AG08395 (cell line): Measurements from ENCODE around the gene PLA2G2F.

Experiments used
- DNase-seq: peaks from one replicate; pipeline ENCODE4 v3.0.0; 2012; ENCODE audit warnings: mixed read lengths, low spot score

The PLA2G2F gene

DNA sequence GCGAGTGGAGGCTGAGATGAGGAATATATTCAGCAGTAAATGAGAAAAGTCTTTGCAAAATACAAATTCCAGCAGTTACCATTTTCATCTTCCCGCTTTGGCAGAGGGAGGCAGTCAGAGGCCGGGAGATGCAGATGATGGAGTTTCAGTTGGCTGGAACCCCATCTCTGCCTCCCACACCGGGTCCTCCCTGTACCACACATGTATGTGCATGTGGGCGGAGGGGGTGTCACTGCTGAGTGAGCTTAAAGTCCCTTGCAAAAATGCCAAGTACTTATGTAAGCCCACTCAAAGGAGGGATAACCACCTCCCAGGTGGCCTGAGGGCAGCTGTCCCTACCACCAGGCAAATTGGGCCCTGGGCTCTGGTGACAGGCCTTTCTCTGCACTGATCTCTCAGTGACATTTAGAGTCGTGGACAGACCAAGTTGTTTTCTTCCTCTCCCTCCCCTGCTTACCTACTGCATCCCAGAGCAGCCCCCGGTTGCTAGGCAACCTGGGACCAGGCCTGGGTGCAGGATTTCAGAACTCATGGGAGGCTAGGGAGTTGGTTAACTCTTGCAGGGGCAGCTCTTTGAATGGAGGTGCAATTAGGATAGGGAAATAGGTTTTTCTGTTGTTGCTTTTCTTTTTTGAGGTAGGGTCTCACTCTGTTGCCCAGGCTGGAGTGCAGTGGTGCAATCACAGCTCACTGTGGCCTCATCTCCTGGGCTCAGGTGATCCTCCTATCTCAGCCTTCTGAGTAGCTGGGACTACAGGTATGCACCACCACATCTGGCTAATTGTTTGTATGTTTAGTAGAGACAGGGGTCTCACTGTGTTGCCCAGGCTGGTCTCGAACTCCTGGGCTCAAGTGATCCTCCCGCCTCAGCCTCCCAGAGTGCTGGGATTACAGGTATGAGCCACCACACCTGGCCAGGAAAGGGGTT, 29.7 kb downstream of the PLA2G2F start:
- DNase-seq, result no peak

- DNase-seq, result no peak
These were observed 30.8 kb downstream of the PLA2G2F start for GRCh38 chr1:20169932-20170331.

- DNase-seq, result no peak
These were observed 33.0 kb downstream of the PLA2G2F start for GRCh38 chr1:20172033-20172590.

GRCh38 chr1:20174937-20175666, 36.0 kb downstream of the PLA2G2F start:
- DNase-seq, result peak; percentile 27

GRCh38 chr1:20178634-20179370, 39.7 kb downstream of the PLA2G2F start:
- no peak for DNase-seq

- no peak for DNase-seq
These were observed 40.4 kb downstream of the PLA2G2F start for GRCh38 chr1:20179371-20180128.

- no peak for DNase-seq
These were observed 41.2 kb downstream of the PLA2G2F start for GRCh38 chr1:20180129-20180843.

DNA sequence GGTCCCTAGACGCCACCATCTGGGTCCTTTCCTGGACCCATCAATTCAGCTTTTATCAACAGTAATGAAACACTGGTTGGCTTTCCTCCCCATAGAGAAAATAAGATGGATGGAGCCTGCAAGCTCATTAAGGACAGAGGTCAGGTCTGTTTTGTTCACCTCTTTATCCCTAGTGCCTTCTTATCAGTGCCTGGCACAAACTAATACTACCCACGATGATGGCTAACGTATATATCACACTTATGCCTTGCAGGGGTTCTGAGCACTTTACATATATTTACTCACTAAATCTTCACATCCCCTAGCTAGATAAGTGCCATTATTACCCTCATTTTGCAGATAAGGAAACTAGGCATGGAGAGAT, 41.7 kb downstream of the PLA2G2F start:
- no peak for DNase-seq

GRCh38 chr1:20182415-20182814, 43.3 kb downstream of the PLA2G2F start:
- no peak for DNase-seq

GRCh38 chr1:20183035-20183434, 43.9 kb downstream of the PLA2G2F start:
- no peak for DNase-seq

DNA sequence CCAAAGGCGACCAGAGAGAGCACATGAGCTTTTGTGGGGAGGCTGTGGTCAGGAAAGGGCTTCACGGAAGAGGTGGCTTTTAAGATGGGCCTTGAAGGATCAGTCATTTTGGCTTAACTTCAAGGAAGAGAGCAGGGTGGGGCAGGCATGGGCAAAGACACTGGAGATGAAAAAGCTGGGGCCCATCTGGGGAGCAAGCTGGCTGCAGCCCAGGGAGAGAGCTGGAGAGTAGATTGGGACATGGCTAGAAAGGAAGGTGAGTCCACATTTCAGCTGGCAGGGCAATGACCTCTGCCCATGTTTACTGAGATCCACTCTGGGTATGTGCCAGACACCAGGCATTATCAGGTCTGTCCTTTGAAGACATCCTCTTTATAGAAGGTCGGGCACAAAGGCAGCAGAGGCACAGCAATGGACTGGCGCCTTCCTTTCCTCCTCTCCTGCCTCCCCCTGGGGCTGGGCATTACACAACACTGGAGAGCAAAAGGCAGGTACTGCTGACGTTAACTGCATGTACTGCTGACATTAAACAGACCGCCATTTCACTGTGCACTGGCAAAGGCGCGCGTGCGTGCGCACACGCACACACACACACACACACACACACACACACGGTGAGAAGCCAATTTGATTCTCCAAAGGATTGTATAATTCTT, 44.6 kb downstream of the PLA2G2F start:
- no peak for DNase-seq

- no peak for DNase-seq
These were observed 45.4 kb downstream of the PLA2G2F start for GRCh38 chr1:20184481-20184900.

- DNase-seq, result no peak
These were observed 46.1 kb downstream of the PLA2G2F start for GRCh38 chr1:20184997-20185833.

- DNase-seq, result no peak
These were observed 47.0 kb downstream of the PLA2G2F start, which contains the start of the genes PLA2G2C and UBXN10 for GRCh38 chr1:20185834-20186782. TSS of gene PLA2G2C (minus strand) at chr1:20186518. CDS start at chr1:20177363, 9,155 bp downstream. TSS of gene UBXN10 (plus strand) at chr1:20186096. CDS start at chr1:20190562, 4,466 bp downstream.

- no peak for DNase-seq
These were observed 48.1 kb downstream of the PLA2G2F start for GRCh38 chr1:20187103-20187812.

- DNase-seq, result no peak
These were observed 48.8 kb downstream of the PLA2G2F start for GRCh38 chr1:20187813-20188454.

- DNase-seq, result no peak
These were observed 49.3 kb downstream of the PLA2G2F start for GRCh38 chr1:20188455-20188817.
